Ascending aorta (tissue), 2 donors: ENCODE data around the gene ARMC12. TPM values are rescaled to one million over a fixed set of nuclear protein-coding genes. Genes with fewer than 3 reads are reported as not detected.
"Not testable (repeated sequence)": the region's sequence is repeated elsewhere in the genome, so short reads cannot be mapped to it uniquely, and the experiment has no call there.

ENCODE experiments used
- DNase-seq, 2 donors: peaks; one replicate each; pipeline ENCODE4 v3.0.0-alpha.2; 2019; ENCODE audit warnings: low spot score in 2 of 2
- H3K27ac ChIP-seq, 2 donors: fragments of 200-600 bp; sonication (generic); one replicate each; pipeline ENCODE4 v1.5.1; 2016 to 2017; ENCODE audit warnings: mild to moderate bottlenecking in 1 of 2
- H3K27me3 ChIP-seq: fragments of 200-600 bp; sonication (generic); one replicate; pipeline ENCODE4 v1.5.1; 2017
- H3K36me3 ChIP-seq, 2 donors: fragments of 200-600 bp; sonication (generic); one replicate each; pipeline ENCODE4 v1.5.1; 2016
- H3K4me1 ChIP-seq, 2 donors: fragments of 200-600 bp; sonication (generic); one replicate each; pipeline ENCODE4 v1.5.1; 2016 to 2017; ENCODE audit warnings: mild to moderate bottlenecking in 1 of 2
- H3K4me3 ChIP-seq, 2 donors: fragments of 200-600 bp; sonication (generic); one replicate each; pipeline ENCODE4 v1.5.1; 2016 to 2017; ENCODE audit warnings: mild to moderate bottlenecking in 1 of 2
- H3K9me3 ChIP-seq, 2 donors: fragments of 200-600 bp; sonication (generic); one replicate each; pipeline ENCODE4 v1.5.1; 2016
- intact Hi-C: fragments of 100-400 bp; cut with DNase I; formaldehyde crosslinking; loops from one replicate; pipeline ENCODE4 v1.15.1; 2023
- total RNA-seq: library from RNA; depleted of rRNA; stranded (reverse); fragments of >200 nt; gene quantifications from one replicate; pipeline ENCODE4 v1.1.0, GENCODE V29; 2016
- TF ChIP-seq, protein P1 (sequence below), 3 experiments: fragments of 200-600 bp in 2 of 3; fragments of 450-650 bp in 1 of 3; sonication (generic) in 2 of 3; IDR thresholded peaks; one replicate each; pipeline ENCODE4 v1.5.1; 2016 to 2019; ENCODE audit warnings: antibody characterized with exemption in 3 of 3, mild to moderate bottlenecking in 1 of 3, moderate library complexity in 1 of 3

Gene ARMC12, protein sequence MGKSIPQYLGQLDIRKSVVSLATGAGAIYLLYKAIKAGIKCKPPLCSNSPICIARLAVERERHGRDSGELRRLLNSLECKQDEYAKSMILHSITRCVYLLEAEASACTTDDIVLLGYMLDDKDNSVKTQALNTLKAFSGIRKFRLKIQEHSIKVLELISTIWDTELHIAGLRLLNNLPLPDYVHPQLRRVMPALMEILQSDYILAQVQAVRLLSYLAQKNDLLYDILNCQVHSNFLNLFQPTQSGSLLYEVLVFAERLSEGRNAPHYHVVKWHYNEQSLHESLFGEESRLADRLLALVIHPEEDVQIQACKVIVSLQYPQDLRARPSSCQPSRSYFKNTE
- total RNA-seq, result not detected

DNA sequence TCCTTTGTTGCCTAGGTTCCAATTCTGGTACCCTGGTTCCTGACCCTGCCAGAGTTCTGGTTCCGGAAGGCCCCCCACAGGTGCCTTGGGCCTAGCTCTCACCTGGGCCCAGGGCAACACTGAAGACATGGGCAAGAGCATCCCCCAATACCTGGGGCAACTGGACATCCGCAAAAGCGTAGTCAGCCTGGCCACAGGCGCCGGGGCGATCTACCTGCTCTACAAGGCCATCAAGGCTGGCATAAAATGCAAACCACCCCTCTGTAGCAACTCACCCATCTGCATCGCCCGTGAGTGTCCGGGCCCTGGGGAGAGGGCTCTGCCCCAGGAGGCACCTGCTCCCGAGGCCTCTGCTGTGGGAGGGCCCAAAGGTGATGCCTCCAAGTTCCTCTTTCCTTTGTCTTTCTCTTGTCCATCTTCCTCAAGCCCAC lies at the start of gene ARMC12:
TSS of gene ARMC12 (plus strand) at position 51 of the 431 bp plus-strand sequence. CDS start at position 128, 77 bp downstream.
- Histone ChIP-seq H3K27ac (no peak within 1 kb of the TSS), H3K4me3 (no peak within 1 kb of the TSS), H3K9me3 (no peaks in the 10 kb centered on the region), H3K36me3 (no peaks in the 10 kb centered on the region), H3K4me1 (peaks cover 11 to 29% of the 10 kb centered on the region in 2 donors), H3K27me3 (no peaks in the 10 kb centered on the region)
- no peak for DNase-seq
- intact Hi-C loops, result loop anchor here (1.0 to 5.0 kb wide), 4 partner anchors 49 to 214 kb away; partner anchors contain the start of gene FKBP5
- TF ChIP-seq, protein P1, sequence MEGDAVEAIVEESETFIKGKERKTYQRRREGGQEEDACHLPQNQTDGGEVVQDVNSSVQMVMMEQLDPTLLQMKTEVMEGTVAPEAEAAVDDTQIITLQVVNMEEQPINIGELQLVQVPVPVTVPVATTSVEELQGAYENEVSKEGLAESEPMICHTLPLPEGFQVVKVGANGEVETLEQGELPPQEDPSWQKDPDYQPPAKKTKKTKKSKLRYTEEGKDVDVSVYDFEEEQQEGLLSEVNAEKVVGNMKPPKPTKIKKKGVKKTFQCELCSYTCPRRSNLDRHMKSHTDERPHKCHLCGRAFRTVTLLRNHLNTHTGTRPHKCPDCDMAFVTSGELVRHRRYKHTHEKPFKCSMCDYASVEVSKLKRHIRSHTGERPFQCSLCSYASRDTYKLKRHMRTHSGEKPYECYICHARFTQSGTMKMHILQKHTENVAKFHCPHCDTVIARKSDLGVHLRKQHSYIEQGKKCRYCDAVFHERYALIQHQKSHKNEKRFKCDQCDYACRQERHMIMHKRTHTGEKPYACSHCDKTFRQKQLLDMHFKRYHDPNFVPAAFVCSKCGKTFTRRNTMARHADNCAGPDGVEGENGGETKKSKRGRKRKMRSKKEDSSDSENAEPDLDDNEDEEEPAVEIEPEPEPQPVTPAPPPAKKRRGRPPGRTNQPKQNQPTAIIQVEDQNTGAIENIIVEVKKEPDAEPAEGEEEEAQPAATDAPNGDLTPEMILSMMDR (IDR thresholded peaks at IDR 0.05), result no peak

DNA sequence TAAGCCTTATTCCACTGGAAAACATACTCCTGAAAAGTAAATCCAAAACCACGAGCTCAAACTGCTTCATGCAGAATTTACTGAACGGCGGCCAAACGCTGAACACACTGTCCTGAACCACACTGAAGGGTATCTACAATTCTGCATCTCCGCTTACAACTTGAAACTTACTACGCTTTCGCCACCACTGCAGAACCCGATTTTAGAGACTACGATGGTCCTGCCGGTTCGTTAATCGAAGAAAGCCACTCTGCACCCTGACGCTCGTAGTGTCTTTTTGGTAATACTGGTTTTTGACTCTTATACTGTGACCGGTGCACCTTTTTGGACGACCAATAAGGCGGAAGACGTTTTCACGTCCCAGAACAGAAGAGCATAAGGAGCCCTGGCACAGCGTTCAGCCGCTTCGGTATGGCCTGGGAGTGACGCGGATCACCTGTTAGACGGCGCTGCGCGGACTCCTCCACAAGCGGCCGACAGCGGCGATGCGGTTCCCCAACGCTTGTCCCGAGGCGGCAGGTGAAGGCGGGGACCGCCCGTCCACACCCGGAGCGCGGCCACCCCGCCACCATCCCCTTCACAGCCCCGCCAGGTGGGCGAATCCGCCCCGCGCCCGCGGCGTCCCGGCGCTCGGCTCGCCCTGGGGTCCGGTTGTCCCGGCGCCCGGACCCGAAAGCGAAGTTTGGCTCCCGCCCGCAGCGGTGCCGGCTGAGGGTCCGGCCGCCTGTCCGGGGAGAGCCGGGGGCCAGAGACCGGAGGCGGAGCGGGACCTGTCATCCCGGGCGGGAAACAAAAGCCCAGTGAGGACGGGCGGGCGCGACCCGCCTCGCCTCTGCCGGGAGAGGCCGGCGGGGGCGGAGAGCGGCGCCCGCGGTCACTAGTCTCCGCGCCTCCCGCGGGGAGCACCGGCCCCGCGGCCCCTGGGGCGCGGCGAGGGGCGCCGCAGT lies 48.9 kb upstream of the ARMC12 start:
- H3K4me3 ChIP-seq, result peak overlapping the region; percentile 98 to 99
- H3K27me3 ChIP-seq, result no peaks in the 10 kb centered on the region
- peak overlapping the region; percentile 96 to 98 for H3K27ac ChIP-seq
- intact Hi-C loops, result loop anchor here (1.0 to 5.0 kb wide), 4 partner anchors 49 to 509 kb away; partner anchors contain the start of genes ARMC12 and BRPF3
- H3K4me1 ChIP-seq, result peaks cover 13 to 21% of the 10 kb centered on the region in 2 donors
- TF ChIP-seq, protein P1 (IDR thresholded peaks at IDR 0.05), result no peak
- no peaks in the 10 kb centered on the region for H3K9me3 ChIP-seq
- H3K36me3 ChIP-seq, result peaks cover 9 to 18% of the 10 kb centered on the region in 2 donors
- peak in 1 of 2 donors; percentile 76 for DNase-seq

DNA sequence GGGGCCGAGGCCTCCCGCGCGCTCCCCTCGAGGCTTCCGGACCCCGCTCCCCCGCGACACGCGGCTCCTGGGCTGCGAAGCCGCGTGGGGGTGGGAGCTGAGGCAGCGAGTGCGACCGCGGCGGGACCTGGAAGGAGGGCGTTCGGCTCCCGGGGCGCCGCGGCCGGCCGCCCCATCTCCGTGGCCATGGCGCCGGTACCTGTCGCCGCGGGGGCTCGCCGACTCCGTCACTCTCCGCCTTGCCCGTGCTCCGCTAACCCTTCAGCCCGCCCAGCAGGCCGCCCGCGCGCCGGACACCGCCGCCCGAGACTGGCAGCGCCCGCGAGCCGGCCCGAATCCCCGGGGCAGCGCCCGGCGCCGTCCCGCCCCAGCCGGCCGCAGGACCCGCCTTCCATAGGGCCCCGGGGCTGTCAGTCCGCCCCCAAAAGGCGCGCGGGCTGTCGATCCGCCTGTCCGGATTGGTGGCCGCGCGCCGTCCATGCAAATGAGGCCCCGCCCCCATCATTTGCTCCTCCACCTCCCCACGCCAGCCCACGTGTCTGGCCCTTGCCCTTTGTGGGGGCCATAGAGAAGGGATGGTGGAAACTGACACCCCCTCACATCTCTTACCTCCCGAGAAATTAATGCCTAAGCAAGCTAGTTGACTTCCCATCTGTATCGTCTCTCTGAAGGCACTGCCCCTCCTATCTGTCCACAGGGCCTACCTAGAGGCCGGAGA lies 48.1 kb upstream of the ARMC12 start, which contains the start of gene FKBP5:
TSS of gene FKBP5 (minus strand) at position 311 of the 718 bp plus-strand sequence. CDS start 46,091 bp downstream, outside the sequence.
- no peaks in the 10 kb centered on the region for H3K27me3 ChIP-seq
- peaks cover 6 to 10% of the 10 kb centered on the region in 2 donors for H3K36me3 ChIP-seq
- peak; percentile 85 to 98 for DNase-seq
- H3K9me3 ChIP-seq, result no peaks in the 10 kb centered on the region
- peaks cover 13 to 21% of the 10 kb centered on the region in 2 donors for H3K4me1 ChIP-seq
- intact Hi-C loops, result loop anchor here (1.0 to 5.0 kb wide), 5 partner anchors 44 to 509 kb away; partner anchors contain the start of genes ARMC12 and BRPF3
- H3K4me3 ChIP-seq, result peak within 1 kb of the TSS; percentile 98 to 99
- H3K27ac ChIP-seq, result peak within 1 kb of the TSS; percentile 96 to 98
- TF ChIP-seq, protein P1 (IDR thresholded peaks at IDR 0.05), result no peak

DNA sequence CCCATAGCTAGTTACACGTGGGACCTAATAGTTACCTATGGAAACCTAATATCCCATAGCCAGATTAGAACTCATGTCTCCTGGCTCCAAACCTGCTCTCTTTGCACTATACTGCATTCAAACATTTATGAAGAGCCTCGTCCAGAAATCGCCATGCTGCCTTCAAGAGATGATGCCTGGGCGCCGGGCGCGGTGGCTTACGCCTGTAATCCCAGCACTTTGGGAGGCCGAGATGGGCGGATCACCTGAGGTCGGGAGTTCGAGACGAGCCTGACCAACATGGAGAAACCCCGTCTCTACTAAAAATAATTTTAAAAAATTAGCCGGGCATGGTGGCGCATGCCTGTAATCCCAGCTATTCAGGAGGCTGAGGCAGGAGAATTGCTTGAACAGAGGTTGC lies 46.8 kb upstream of the ARMC12 start:
- H3K36me3 ChIP-seq, H3K27me3 ChIP-seq, intact Hi-C loops, H3K9me3 ChIP-seq, DNase-seq, H3K4me3 ChIP-seq: not testable (repeated sequence)
- peaks cover 13 to 15% of the 10 kb centered on the region in 2 donors for H3K4me1 ChIP-seq
- peak overlapping the region; percentile 47 to 77 for H3K27ac ChIP-seq

DNA sequence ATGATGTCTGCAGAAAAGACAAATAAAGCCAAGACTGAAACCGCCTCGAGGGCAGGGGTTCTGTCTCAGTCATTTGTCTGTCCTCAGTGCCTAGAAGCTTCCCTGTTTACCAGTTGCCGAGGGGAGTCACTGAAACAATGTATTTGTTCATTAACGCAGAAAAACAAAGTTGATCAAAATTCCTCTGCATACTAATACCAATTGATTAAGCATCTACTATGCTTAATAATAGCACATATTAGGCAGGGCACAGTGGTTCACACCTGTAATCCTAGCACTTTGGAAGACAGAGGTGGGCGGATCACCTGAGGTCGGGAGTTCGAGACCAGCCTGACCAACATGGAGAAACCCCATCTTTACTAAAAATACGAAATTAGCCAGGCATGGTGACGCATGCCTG lies 46.3 kb upstream of the ARMC12 start:
- H3K27me3 ChIP-seq, result no peaks in the 10 kb centered on the region
- TF ChIP-seq, protein P1 (IDR thresholded peaks at IDR 0.05), result no peak
- peaks cover 13 to 15% of the 10 kb centered on the region in 2 donors for H3K4me1 ChIP-seq
- H3K27ac ChIP-seq, result peak overlapping the region; percentile 47 to 77
- intact Hi-C loops, result no loop called here
- no peak overlapping the region for H3K4me3 ChIP-seq
- DNase-seq, result no peak
- no peaks in the 10 kb centered on the region for H3K36me3 ChIP-seq
- H3K9me3 ChIP-seq, result no peaks in the 10 kb centered on the region
